Islet precursor cell (in vitro differentiated cells): ENCODE measurements around the gene FAM222A.
A peak's percentile ranks its signal among the peaks of the same experiment; 100 is the strongest.

ENCODE experiments used
- DNase-seq: peaks from one replicate; pipeline ENCODE4 v3.0.0-alpha.2; 2018

The FAM222A gene

GRCh38 chr12:109738878-109739665, 25.4 kb downstream of the FAM222A start:
- peak; percentile 48 for DNase-seq

GRCh38 chr12:109739747-109740693, 26.4 kb downstream of the FAM222A start:
- DNase-seq = peak; percentile 79

- peak; percentile 48 for DNase-seq
Observed at GRCh38 chr12:109740694-109741245, 27.1 kb downstream of the FAM222A start.

GRCh38 chr12:109741286-109741969, 27.8 kb downstream of the FAM222A start:
- DNase-seq = peak; percentile 44

- DNase-seq = peak; percentile 56
Observed at GRCh38 chr12:109741970-109742703, 28.5 kb downstream of the FAM222A start.

- DNase-seq = peak; percentile 57
Observed at GRCh38 chr12:109743076-109743910, 29.7 kb downstream of the FAM222A start.

GRCh38 chr12:109744026-109744425, 30.4 kb downstream of the FAM222A start:
- peak; percentile 50 for DNase-seq

GRCh38 chr12:109744986-109745942, 31.6 kb downstream of the FAM222A start:
- DNase-seq = peak; percentile 36

GRCh38 chr12:109752117-109753053, 38.8 kb downstream of the FAM222A start:
- peak; percentile 69 for DNase-seq

- DNase-seq = peak; percentile 48
Observed at GRCh38 chr12:109753054-109753401, 39.4 kb downstream of the FAM222A start.

GRCh38 chr12:109753959-109754358, 40.3 kb downstream of the FAM222A start:
- peak; percentile 41 for DNase-seq

- no peak for DNase-seq
Observed at GRCh38 chr12:109756457-109756856, 42.8 kb downstream of the FAM222A start.

- peak; percentile 57 for DNase-seq
Observed at GRCh38 chr12:109757671-109758265, 44.1 kb downstream of the FAM222A start.

- DNase-seq = peak; percentile 74
Observed at GRCh38 chr12:109758426-109759420, 45.1 kb downstream of the FAM222A start.

GRCh38 chr12:109759595-109759994, 46.0 kb downstream of the FAM222A start:
- no peak for DNase-seq

- DNase-seq = peak; percentile 55
Observed at GRCh38 chr12:109760031-109760929, 46.7 kb downstream of the FAM222A start.
